ENCODE results near the gene SYT2.
"Not testable (repeated sequence)": the region's sequence is repeated elsewhere in the genome, so short reads cannot be mapped to it uniquely, and the experiment has no call there.

Gene SYT2

GRCh38 chr1:202750024-202750423, 39.8 kb upstream of the SYT2 start:
- no peak for TF ChIP-seq CTCF (IDR thresholded peaks at IDR 0.05; ENCODE audit: borderline replicate concordance, control extremely low read depth, extremely low read depth, insufficient read depth, missing control alignments)
- no peak for DNase-seq (ENCODE audit: low spot score)
- in situ Hi-C loops (cut with MboI; ENCODE audit: low sequenced_read_pairs, unreplicated experiment), result loop anchor here (25.0 kb wide), 1 partner anchor 237 kb away; no protein-coding TSS in a partner anchor

GRCh38 chr1:202745323-202745888, 35.2 kb upstream of the SYT2 start:
- TF ChIP-seq CTCF (IDR thresholded peaks at IDR 0.05; ENCODE audit: borderline replicate concordance, control extremely low read depth, extremely low read depth, insufficient read depth, missing control alignments), result no peak
- in situ Hi-C loops (cut with MboI; ENCODE audit: low sequenced_read_pairs, unreplicated experiment), result no loop called here

GRCh38 chr1:202744770-202745169, 34.5 kb upstream of the SYT2 start:
- in situ Hi-C loops (cut with MboI; ENCODE audit: low sequenced_read_pairs, unreplicated experiment), result not testable (repeated sequence)

More at GRCh38 chr1:202745323-202745888, 35.2 kb upstream of the SYT2 start:
- DNase-seq (ENCODE audit: low spot score), result no peak

GRCh38 chr1:202742496-202742895, 32.2 kb upstream of the SYT2 start:
- in situ Hi-C loops (cut with MboI; ENCODE audit: low sequenced_read_pairs, unreplicated experiment), result no loop called here
- no peak for TF ChIP-seq CTCF (IDR thresholded peaks at IDR 0.05; ENCODE audit: borderline replicate concordance, control extremely low read depth, extremely low read depth, insufficient read depth, missing control alignments)
- no peak for DNase-seq (ENCODE audit: low spot score)

More at GRCh38 chr1:202744770-202745169, 34.5 kb upstream of the SYT2 start:
- not testable (repeated sequence) for DNase-seq (ENCODE audit: low spot score)

GRCh38 chr1:202733251-202733650, 23.0 kb upstream of the SYT2 start:
- in situ Hi-C loops (cut with MboI; ENCODE audit: low sequenced_read_pairs, unreplicated experiment), result no loop called here
- TF ChIP-seq CTCF (IDR thresholded peaks at IDR 0.05; ENCODE audit: borderline replicate concordance, control extremely low read depth, extremely low read depth, insufficient read depth, missing control alignments), result no peak
- no peak for DNase-seq (ENCODE audit: low spot score)

- no peak for DNase-seq (ENCODE audit: low spot score)
- no peak for TF ChIP-seq CTCF (IDR thresholded peaks at IDR 0.05; ENCODE audit: borderline replicate concordance, control extremely low read depth, extremely low read depth, insufficient read depth, missing control alignments)
- in situ Hi-C loops (cut with MboI; ENCODE audit: low sequenced_read_pairs, unreplicated experiment), result no loop called here
These were observed 18.7 kb upstream of the SYT2 start for GRCh38 chr1:202728951-202729350.

- in situ Hi-C loops (cut with MboI; ENCODE audit: low sequenced_read_pairs, unreplicated experiment), result no loop called here
- no peak for DNase-seq (ENCODE audit: low spot score)
- TF ChIP-seq CTCF (IDR thresholded peaks at IDR 0.05; ENCODE audit: borderline replicate concordance, control extremely low read depth, extremely low read depth, insufficient read depth, missing control alignments), result no peak
These were observed 15.3 kb upstream of the SYT2 start for GRCh38 chr1:202725526-202725925.
